Measurements from ENCODE around the gene BTBD10.

The BTBD10 gene

DNA sequence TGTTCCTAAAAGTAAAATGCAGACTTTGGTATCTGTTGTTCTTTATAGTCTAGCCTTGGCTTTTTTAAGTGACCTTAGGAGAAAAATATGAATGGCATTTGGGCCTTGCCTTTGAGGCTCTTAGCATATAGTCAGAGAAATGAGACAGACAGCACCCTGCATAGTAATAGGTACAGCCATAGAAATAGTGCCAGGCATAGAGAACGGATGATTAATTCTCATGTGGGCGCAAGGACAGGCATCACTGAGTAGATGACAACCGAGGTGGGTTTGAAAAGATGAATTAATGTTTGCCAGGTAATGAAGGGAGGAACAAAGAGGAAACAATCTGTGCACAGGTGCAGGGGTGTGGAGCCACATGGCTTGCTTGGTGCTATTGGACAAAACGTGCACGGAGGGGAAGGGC, 95.0 kb downstream of the BTBD10 start:
- DNase-seq: peak in 1 of 2 experiments; percentile 13

GRCh38 chr11:13367115-13367514, 95.9 kb downstream of the BTBD10 start:
- DNase-seq: no peak

DNA sequence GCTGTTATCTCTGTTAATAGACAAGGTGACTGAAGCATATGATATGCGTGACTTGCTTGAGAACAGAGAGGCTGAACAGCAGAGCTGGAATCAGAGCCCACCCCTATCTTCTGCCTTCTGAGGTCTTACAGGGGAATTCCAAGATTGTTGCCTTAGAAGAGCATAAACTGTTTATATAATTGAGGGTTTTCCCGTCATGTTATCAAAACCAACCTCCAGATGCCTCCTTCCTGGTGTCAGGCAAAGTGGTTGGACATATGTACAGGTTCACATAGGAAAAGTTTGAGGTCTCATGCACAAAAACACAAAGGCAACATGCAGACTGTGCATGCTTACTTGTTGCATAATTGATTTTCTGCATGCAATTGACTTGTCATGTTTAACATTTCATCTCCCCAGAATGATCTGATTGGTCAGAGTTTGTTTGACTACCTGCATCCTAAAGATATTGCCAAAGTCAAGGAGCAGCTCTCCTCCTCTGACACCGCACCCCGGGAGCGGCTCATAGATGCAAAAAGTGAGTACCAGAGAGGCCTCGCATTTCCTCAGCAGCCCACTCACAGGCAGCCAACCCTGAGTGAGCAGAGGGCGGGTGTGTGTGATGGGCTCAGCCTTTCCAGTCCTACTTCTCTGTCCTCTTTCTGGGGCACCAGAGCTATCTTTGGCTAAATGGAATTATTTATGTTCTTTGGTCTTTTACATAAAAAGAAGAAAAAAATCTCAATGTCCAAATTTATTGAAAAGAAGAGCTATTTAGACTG, 96.6 kb downstream of the BTBD10 start:
- no peak for DNase-seq

DNA sequence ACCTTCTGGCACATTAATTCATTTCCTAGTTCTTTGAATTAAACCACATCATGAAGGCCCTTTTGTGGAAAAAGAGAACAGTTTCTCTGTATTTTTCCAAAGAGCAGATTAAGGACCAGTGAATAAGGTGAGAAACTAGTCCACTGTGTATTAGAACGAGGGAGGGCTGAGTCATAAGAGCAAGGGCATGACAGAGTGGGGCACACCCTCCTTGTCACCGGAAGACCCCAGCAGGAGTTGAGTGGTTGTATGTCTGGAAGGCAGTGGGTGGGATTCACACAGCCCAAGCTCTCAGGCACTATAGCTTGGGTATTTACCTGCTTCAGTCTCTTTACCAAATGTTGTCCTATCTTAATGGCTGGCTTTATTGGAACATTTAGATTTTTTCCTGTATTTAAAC, 98.6 kb downstream of the BTBD10 start:
- no peak for DNase-seq

DNA sequence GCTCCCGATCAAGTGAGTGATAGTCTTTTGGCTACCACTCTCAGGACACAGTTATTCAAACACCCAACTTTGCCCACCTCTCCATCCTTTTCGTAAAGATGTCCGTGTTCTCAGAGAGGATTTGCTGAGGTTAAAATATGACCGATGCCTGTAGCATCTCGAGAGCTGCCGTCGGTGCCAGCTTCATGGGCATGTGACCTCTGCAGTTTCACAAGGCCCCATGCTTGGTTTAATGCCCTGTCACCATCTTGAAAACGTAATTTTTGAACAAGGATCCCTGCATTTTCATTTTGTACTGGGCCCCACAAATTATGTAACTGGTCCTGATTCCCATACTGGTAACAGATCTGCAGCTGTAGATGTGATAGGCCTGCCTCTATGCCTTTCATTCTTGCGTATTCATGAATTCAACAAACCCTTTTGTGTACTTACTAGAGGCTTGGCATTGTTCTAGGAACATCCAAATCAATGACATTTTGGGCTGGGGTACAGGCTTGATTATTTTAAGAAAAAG, 100.4 kb downstream of the BTBD10 start:
- no peak for DNase-seq

DNA sequence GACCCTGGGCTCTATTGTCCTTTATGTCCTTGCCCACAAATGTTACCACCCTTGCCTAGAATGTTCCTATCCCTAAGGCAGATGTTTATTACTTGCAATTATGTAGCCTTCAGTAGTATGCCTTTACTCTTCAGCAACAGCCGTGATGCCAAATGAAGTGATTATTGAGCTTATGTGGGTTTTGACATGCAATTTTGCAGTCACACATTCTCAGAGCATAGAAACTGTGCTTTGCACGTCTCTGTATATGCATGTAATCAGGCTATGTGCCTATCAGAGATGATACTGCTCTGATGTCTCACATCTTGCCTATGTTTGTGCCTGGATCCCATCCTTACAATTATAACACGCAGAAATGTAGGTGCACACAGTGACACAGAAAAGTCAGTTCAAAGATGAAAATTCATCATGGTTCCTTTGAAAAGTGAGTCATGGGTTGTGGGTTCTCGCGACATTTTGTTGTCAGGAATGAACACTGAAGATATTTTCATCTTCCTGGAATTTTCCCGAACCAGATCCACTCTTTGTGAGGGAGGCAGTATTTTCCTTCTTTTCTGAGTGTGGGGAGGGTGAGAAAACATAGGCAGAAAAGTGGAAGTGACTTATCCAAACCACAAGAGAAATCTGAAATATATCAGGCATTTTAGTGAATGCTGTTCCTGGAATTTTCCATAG, 104.3 kb downstream of the BTBD10 start:
- no peak for DNase-seq

- DNase-seq: no peak
Measured at GRCh38 chr11:13357232-13357631, 105.8 kb downstream of the BTBD10 start.

- DNase-seq: no peak
Measured at GRCh38 chr11:13355191-13355590, 107.8 kb downstream of the BTBD10 start.

- DNase-seq: peak in 1 of 2 experiments; percentile 24
Measured at GRCh38 chr11:13354335-13354734, 108.7 kb downstream of the BTBD10 start.

DNA sequence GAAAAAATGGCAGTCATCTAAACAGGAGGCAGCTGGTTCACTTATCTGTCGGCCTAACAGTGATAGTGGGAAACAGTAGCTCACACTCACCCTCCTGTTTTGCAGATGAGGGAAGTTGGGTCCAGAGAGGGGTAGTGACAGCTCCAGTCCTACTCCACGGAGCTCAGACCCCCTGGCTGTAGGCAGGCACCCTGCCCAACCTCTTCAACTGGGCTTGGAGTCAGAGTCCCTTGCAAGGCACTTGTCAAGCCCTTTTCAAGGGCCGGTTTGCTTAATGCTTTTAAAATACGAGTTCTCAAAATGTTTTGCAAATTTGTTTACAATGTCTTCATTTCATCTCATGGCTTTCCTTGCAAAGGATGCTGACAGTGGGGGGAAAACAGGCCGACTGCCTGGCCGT, 110.3 kb downstream of the BTBD10 start:
- no peak for DNase-seq

DNA sequence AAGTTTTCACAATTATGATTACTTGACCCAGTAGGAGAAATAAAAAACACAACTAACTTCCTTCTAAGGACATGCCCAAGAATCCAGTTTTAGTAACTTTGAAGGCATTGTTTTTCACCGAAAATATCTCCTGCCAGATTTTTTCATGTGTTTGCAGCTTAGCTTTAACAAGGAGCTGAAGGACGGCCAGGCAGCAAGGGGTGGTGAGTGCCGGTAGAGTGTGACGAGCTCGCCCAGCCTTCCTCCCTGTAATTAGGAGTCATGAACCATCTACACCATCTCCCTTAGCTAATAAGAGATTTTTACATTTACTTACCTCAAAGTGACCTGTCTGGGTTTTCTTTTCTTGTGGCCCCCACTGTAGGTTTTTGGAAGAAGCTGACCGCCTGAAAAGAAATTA, 113.4 kb downstream of the BTBD10 start:
- DNase-seq: no peak

- DNase-seq: no peak
Measured at GRCh38 chr11:13349046-13349445, 114.0 kb downstream of the BTBD10 start.

DNA sequence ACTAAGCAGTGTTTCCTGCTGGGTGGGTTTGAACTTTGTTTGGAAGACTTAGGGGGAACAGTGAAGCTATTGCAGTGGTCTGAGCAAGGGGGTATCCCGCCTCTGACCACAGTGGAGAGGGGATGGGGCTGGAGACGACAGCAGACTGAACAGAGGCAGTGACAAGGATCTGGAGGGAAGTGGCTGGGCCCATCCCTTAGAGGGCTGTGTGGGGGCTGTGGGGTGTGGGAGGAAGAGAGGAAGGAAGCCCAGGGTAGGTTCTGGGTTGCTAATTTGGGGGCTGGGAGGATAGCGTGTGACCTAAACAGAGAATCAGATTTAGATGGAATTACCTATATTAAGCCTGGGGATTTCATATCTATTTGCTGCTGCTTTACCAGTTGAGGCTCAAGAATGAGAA, 114.7 kb downstream of the BTBD10 start:
- no peak for DNase-seq

DNA sequence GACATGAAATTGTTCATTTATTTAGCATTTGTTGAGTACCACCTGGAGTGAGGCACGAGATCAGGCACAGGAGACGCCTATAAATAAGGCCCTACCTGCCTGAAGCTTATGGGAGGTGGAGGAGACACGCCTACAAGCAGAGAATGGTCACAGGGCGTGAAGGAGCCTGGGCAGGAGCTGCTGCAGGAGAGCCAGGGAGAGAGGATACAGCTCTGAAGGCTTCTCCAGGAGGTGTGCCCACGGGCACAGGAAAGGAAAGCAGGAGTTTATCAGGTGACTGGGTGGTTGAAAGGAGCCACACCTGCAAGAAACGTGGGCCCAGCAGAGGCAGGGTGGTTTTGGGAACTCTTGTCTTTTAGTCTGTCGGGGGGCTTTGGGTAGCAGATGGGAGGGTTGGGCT, 115.1 kb downstream of the BTBD10 start:
- DNase-seq: no peak

GRCh38 chr11:13346470-13346869, 116.6 kb downstream of the BTBD10 start:
- DNase-seq: no peak

- DNase-seq: no peak
Measured at GRCh38 chr11:13344818-13345217, 118.2 kb downstream of the BTBD10 start.

DNA sequence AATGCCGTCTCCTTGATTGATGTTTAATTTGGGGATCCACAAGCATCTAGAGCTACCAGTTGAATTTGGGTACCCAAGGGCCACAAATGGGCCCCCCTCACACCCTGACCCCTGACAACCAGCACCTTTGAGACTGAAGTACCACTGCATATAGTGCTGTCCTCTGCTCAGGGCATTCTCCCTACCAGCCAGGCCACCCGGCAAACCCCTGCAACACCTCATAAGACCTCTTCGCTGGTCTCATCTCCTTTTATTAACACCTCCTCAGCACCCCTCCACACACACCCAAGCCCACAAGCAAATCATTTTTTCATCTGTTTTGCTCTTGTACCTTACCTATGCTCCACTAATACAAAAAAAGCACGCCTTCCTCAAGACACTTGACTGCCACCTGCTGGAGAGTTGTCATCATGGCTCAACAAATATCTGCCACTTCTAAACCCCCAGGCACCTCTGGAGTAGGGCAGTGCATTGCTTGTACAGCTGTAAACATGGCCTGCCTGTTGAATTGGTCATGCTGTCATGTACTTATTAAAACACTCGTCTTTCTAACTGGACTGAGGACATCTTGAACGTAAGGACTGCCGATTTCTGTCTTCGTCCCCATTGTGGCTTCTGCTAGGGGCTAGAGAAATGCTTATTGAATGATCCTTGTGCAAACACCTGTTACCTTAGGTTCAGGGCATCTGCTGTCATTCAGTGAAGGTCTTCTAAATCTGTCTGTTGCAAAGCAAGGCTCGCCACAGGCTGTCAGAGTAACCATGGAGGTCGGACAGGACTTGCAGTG, 118.9 kb downstream of the BTBD10 start:
- DNase-seq: peak in 1 of 2 experiments; percentile 67

DNA sequence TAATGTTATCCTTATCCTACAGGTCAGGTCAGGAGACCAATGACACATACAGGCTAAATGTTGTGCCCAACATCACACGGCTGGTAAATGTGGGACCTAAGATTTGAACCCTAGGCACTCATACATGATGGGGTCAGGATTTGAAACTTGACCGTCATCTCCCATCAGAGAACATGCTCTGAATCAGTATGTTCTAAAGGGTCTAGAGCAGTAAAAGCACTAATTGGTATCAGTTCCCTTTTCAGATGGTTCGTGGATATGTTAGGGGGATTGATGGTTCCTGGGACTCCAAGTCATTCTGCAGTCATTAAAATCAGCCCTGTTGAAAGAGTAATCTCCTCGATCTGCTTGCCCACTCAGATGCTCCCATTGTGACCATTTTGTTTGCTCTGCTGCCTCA, 120.0 kb downstream of the BTBD10 start:
- DNase-seq: no peak

DNA sequence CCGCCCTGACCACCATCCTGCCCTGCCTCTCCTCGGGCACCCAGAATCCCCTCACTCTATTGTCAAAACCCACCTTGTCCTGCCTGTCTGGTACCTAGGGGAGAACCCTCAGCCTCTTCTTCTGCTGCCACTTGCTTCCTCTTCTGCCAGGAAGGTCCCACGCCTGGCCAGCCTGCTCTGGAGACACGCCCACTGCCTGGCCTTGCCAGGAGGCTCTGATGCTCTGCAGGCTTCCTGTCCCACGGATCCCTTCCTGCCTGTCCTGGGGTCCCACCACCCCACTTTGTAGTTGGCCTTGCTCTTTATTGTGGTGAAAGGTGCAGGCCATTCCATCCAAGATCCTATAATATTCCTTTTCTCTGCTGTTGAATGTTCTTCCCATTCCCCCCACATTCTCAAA, 122.0 kb downstream of the BTBD10 start:
- no peak for DNase-seq

GRCh38 chr11:13339195-13340153, 123.5 kb downstream of the BTBD10 start:
- peak; percentile 19 to 54 for DNase-seq

DNA sequence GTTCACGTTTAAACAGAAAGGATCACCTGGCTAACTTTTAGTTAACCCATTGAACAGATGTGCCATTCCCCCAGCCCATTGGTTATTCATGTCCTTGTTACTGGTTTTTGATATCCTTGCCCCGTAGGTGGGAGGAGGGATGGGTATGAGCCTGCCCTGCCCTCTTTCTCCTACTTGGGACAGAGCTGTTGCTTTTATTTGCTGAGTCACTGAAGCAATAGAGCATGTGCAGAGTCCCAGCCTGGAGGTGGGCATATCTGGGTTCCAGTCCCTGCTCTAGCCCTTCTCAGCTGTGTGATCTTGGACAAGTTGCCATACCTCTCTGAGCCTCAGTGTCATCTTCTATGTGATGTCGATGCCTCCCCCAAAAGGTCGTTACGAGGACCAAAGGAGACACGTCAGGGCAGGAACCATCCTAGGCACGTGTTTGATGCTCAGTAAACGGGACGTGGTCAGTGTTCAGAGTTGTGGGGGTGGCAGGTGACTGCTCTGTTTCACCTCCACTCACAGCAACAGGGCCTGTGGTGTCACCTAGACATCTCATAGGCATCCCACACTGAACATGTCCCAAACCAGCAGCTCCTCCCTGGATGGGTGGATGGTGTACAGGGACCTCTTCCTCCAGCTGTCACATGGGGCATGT, 124.5 kb downstream of the BTBD10 start:
- DNase-seq: no peak

DNA sequence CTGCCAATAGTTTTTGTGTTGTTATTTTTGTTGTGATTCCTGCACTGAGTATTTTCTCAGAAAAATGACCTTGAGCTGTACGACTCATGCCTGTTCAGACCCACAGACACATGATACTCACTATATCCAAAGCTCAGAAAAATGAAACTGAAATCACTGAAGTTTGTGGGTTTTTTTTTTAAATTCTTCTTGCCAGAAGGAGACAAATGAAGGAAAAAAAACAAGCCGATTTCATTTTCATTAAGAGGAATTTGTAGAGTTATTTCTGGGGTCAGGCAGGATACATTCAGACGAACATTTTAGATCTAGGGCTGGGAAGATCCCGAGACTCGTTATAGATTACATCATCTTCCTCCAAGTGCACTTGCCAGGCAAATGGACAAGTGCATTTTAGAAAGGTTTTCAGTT, 125.0 kb downstream of the BTBD10 start:
- peak in 1 of 2 experiments; percentile 36 for DNase-seq
